ENCODE data around the gene CFAP54. TPM values are rescaled to one million over a fixed set of nuclear protein-coding genes. Genes with fewer than 3 reads are reported as not detected.

CFAP54 gene
- total RNA-seq, 1 donor from 2014 or later, result 0.13 TPM

DNA sequence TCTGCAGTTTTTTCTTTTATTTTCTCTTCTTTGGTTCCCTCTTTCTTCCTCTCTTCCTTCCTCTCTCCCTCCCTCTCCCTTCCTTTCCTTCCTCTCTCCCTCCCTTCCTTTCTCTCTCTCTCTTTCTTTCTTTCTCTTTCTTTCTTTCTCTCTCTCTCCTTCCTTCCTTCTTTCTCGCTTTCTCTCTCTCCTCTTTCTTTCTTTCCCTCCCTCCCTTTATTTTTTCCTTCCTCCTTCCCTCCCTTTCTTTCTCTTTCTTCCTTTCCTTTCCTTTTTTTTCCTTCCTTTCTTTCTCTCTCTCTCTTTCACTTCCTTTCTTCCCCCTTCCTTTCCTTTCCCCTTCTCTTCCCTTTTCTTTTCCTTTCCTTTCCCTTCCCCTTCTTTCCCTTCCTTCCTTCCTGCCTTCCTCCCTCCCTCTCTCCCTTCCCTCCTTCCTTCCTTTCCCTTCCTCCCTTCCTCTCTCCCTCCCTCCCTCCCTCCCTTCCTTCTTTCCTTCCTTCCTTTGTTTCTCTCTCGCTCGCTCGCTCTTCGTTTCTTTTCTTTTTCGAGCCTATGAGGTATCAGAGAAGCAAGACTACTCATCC, 13.7 kb downstream of the CFAP54 start:
- ATAC-seq (ENCODE audit: poor library complexity), result no peak
- intact Hi-C loops (cut with DNase I), result no loop called here
- no peak for DNase-seq

GRCh38 chr12:96503976-96504375, 14.6 kb downstream of the CFAP54 start:
- no peak for DNase-seq
- intact Hi-C loops (cut with DNase I), result no loop called here

DNA sequence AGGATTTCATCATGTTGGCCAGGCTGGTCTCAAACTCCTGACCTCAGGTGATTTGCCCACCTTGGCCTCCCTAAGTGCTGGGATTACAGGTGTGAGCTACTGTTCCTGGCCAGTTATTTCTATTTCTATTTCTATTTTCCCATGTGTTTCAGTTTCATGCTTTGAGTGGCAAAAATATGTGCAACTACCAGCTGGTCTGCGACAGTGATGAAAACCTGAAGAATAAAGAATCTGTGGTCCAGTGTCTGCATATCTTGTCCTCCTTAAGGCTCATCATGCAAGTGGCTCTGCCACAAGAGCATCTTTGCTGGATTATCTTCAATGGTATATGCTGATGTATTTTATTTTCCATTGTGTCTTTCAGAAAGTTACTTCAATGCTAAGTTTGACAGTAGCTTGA, 17.4 kb downstream of the CFAP54 start:
- intact Hi-C loops (cut with DNase I), result no loop called here
- ATAC-seq (ENCODE audit: poor library complexity), result no peak
- no peak for DNase-seq

More at GRCh38 chr12:96503976-96504375, 14.6 kb downstream of the CFAP54 start:
- no peak for ATAC-seq (ENCODE audit: poor library complexity)

DNA sequence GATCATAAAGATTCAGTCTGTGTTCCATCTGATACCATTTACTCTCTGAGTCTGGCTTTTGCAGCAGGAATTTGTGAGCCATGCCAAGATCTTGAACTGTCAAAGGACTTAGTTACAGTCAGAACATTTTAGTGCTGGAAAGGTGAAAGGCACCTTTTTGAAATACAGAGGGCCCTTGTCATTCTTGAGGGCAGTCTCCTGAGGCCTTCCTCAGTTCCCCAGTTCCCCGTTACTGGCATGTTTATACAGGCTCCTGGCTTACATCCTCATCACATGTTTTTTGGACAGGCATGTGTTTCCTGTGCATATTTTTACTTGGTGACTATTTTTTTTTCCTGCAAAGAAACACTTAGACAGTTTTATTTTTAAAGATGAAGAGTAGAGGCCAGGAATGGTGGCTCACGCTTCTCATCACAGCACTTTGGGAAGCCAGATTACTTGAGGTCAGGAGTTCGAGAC, 21.0 kb downstream of the CFAP54 start:
- ATAC-seq (ENCODE audit: poor library complexity), result no peak
- intact Hi-C loops (cut with DNase I), result loop anchor here (10.0 kb wide), 1 partner anchor 296 kb away; no protein-coding TSS in a partner anchor
- DNase-seq, result no peak

DNA sequence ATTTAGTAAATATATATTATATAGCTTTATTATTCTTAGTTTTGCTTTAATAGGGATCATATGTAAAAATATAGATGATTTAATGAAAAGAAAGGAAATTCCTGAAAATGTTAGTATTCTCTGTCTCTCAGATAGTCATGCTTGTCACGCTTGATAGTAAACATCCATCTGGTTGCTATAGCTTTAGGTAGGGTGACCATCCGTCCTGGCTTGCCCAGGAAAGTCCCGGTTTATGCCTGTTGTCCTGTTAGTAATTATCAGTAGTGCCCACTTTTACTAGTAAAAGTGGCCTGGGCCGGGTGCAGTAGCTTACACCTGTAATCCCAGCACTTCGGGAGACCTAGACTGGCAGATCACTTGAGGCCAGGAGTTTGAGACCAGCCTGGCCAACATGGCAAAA, 23.8 kb downstream of the CFAP54 start:
- intact Hi-C loops (cut with DNase I), result loop anchor here (10.0 kb wide), 1 partner anchor 298 kb away; no protein-coding TSS in a partner anchor
- DNase-seq (no peak), ATAC-seq (ENCODE audit: poor library complexity) (no peak)

GRCh38 chr12:96513681-96514080, 24.3 kb downstream of the CFAP54 start:
- DNase-seq (no peak), ATAC-seq (ENCODE audit: poor library complexity) (no peak)
- intact Hi-C loops (cut with DNase I), result loop anchor here (10.0 kb wide), 1 partner anchor 299 kb away; no protein-coding TSS in a partner anchor

GRCh38 chr12:96514328-96514727, 25.0 kb downstream of the CFAP54 start:
- intact Hi-C loops (cut with DNase I), result loop anchor here (10.0 kb wide), 1 partner anchor 300 kb away; no protein-coding TSS in a partner anchor
- DNase-seq, result no peak
- ATAC-seq (ENCODE audit: poor library complexity), result no peak

GRCh38 chr12:96516472-96517430, 27.4 kb downstream of the CFAP54 start:
- intact Hi-C loops (cut with DNase I), result loop anchor here (2.0 to 10.0 kb wide), 2 partner anchors 302 to 454 kb away; no protein-coding TSS in a partner anchor
- ATAC-seq (ENCODE audit: poor library complexity) (peak; percentile 71), DNase-seq (peak; percentile 83)

DNA sequence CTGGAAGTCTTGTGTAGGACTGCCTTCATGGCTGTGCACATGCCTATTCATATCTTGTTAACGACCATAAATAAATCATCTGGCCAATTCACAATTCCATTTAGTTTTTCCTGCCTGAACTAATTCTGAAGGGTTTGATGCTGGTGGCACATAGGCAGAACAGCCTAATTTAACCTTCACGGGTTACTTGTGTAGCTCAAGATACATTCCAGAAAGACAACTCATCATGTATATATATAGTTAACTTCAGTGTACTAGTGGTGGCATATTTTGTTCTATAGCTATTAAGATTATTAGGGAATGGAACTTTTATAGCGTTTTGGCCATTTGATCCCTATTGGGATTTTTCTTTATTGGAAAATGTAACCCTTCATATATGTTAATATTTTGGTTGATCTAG, 31.4 kb downstream of the CFAP54 start:
- ATAC-seq (ENCODE audit: poor library complexity) (no peak), DNase-seq (no peak)
- intact Hi-C loops (cut with DNase I), result no loop called here

DNA sequence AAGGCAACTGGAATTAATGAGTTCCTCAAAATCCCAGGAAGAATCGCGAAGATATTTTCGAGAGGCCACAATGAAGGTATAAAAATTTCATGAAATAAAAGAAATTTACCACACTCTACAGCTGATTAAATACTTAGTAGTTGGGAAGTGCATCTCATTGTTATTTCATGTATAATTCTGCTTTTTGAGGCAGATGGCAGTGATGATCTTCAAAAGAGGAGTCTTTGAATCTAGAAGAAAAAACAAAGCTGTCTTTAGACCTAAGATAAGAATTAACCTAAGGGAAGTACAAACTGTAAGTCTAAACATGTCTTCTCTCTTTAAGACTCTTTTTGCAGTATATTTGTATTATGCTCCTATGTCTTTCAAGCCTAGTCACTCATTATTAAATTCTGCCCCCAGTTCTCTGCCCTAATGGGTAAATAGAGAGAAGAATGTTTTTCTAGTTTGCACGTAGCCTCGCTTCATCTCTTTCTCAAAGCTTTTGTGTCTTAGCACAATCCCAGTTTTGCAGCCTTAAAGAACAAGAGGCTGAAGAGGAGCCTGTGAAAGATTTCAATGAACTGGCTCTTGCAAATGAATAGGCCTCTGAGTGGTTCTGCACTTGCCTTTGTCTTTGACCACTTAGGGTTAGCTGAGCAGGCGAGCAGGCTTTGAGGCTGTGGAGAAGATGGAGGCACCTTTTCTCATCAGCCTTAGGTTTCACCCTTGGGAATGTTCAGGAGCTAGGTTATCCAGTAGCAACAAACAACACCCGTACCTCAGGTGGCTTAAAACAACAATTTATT, 32.7 kb downstream of the CFAP54 start:
- DNase-seq (no peak), ATAC-seq (ENCODE audit: poor library complexity) (no peak)
- intact Hi-C loops (cut with DNase I), result no loop called here

GRCh38 chr12:96522690-96523089, 33.3 kb downstream of the CFAP54 start:
- intact Hi-C loops (cut with DNase I), result no loop called here

GRCh38 chr12:96526110-96526509, 36.7 kb downstream of the CFAP54 start:
- no peak for DNase-seq
- intact Hi-C loops (cut with DNase I), result no loop called here
- ATAC-seq (ENCODE audit: poor library complexity), result no peak

More at GRCh38 chr12:96522690-96523089, 33.3 kb downstream of the CFAP54 start:
- ATAC-seq (ENCODE audit: poor library complexity), result no peak
- DNase-seq, result no peak

GRCh38 chr12:96529912-96530311, 40.5 kb downstream of the CFAP54 start:
- ATAC-seq (ENCODE audit: poor library complexity) (no peak), DNase-seq (no peak)
- intact Hi-C loops (cut with DNase I), result no loop called here

GRCh38 chr12:96534339-96534738, 45.0 kb downstream of the CFAP54 start:
- intact Hi-C loops (cut with DNase I), result no loop called here
- no peak for ATAC-seq (ENCODE audit: poor library complexity)
- DNase-seq, result no peak

GRCh38 chr12:96548384-96548783, 59.0 kb downstream of the CFAP54 start:
- ATAC-seq (ENCODE audit: poor library complexity) (no peak), DNase-seq (no peak)
- intact Hi-C loops (cut with DNase I), result no loop called here

GRCh38 chr12:96549341-96549740, 60.0 kb downstream of the CFAP54 start:
- ATAC-seq (ENCODE audit: poor library complexity), result no peak
- DNase-seq, result no peak
- intact Hi-C loops (cut with DNase I), result no loop called here

GRCh38 chr12:96570579-96570978, 81.2 kb downstream of the CFAP54 start:
- no peak for DNase-seq
- intact Hi-C loops (cut with DNase I), result loop anchor here (10.0 kb wide), 1 partner anchor 734 kb away; no protein-coding TSS in a partner anchor
- ATAC-seq (ENCODE audit: poor library complexity), result no peak

DNA sequence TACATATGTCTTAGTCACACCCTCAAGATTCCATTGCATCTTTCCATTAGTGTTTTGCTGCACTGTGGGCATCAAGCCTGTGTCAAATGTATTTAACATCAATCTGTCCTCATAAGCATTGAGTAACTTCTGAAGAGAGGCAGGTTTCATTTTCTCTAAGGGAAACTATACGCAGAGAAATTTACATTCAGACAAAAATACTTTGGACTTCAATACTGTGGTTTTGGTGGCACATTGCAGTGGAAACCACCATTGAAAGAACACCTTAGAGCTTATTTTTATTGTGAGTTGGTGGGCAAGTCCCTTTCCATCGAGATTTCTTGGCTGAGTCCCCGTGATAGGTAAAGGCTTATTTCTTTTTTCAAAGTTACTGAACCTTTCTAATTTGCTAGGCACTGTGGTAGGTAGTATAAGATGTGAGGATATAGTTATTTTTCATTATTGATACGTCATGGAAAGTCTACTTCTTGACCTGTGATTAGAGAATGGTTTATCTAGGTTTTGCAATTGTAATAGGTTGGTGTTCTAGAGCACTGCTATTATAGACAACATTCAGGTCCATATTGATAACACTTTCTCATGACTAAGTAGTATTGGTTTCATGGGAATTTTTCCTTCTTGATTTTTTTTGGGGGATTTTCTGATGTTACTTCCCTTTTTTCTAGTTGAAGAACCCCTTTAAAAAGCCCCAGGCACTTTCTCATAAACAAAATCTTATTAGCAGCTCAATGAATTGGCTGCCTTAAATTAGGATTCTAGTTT, 81.9 kb downstream of the CFAP54 start:
- DNase-seq (no peak), ATAC-seq (ENCODE audit: poor library complexity) (no peak)
- intact Hi-C loops (cut with DNase I), result loop anchor here (10.0 kb wide), 1 partner anchor 734 kb away; no protein-coding TSS in a partner anchor
